GM19351 (cell line): ENCODE results near the gene DNM2.
"Not testable (repeated sequence)": the region's sequence is repeated elsewhere in the genome, so short reads cannot be mapped to it uniquely, and the experiment has no call there.

Source experiments
- ATAC-seq: cut with Tn5 transposase; IDR thresholded peaks from one replicate; pipeline ENCODE4 v1.9.1; 2021; ENCODE audit warnings: mild to moderate bottlenecking, moderate library complexity; ENCODE audit not compliant: unreplicated experiment

The DNM2 gene

DNA sequence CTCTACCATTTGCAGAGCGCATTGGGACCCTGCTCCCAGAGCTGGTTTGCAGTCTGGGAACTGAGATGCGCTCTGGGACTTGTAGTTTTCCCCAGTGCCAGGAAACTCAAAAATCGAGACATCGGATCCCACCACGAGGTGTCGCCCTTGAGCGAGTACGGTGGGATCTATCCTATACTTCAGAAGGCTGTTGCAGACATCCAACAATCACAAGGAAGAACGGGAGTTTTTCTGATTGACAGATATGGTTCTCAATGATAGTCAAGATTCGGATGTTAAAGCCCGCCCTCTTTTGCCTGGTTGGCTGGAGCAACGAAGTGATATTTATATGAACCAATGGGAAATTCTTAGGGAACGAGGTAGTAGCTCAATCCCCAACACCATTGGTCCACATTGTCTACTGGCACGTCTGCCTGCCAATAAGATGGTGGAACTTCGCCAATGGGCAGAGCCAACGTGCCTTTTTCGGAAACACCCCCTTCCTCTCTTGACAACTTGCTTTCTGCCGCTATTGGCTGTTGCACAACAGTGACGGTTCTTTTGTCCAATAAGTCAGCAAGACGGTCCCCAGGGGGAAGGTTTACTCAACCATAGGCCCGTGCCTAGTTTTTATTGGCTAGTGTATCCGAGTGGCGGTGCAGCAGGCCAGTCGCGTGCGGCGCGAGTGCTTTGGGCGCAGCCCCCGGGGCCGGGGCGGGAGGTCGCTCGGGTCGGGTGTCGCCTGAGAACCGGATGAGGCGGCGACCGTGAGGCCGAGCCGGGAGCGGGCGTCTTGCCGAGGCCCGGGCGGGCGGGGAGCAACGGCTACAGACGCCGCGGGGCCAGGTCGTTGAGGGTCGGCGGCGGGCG is at the start of gene DNM2:
DNM2 (plus strand) TSS at position 724 of the 849 bp plus-strand sequence. CDS start 164 bp downstream, outside the sequence.
- ATAC-seq: peak; percentile 85

DNA sequence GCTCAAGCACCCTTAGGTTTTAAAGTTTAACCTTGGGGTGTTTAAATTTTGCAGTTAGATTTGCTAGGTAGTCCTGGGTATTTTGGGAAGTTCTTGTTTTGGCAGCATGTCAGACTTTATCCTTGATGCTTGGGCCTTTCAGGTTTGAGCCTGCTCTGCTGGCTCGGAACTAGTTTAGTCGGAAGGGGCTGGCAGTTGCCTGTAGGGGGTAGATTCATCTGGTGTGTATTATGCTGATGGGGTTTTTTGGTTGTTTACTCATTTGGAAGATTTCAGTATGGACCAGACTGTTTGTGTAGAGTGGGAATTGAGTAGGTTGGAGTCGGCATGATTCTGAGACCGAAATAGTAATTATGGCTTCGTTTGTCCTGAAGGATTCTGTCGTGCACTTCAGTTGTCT is 48.6 kb upstream of the DNM2 start:
- no peak for ATAC-seq

DNA sequence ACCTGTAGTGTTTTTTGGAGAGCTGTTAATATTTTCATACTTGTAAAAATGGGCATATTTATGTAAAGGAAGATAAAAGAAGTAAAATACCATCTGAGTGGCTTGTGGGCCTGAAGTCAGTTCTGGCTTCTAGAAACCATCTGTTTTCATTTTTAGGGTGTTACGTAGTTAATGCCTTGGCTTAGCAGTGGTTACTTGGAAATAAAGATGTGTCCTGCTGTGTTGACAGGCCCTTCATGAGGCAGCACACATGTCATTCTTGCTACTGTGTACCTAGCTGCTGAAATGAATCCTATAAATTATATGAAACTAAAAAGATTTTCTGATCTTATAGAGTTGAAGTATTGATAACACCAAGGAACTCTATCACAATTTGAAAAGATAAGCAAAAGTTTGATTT is 47.7 kb upstream of the DNM2 start:
- ATAC-seq: no peak

DNA sequence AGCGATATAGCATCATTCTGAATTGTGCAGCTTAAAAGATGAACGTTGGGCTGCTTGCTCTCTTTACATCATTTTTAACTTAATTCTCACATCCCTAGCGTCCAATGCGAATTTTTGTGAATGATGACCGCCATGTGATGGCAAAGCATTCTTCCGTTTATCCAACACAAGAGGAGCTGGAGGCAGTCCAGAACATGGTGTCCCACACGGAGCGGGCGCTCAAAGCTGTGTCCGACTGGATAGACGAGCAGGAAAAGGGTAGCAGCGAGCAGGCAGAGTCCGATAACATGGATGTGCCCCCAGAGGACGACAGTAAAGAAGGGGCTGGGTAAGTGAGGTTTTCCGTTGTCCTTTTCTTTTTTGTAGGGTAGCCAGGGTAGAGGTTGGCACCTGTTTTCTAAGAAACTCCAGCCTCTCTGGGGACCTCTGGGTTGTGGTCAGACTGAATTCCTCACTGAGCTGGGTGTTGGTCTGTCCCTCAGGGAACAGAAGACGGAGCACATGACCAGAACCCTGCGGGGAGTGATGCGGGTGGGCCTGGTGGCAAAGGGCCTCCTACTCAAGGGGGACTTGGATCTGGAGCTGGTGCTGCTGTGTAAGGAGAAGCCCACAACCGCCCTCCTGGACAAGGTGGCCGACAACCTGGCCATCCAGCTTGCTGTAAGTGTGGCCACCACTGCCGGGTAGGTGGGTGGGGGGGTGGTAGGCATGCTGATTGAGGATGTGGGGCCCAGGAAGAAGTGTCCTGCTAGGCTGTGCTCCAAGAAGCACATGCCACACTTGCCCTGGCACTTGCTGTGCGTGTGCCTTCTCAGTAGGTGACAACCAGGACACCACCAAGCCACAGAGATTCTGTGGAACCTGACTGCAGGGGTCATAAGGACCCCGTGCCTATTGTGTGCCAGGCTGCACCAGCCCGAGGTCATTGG is 46.7 kb upstream of the DNM2 start:
- ATAC-seq: no peak

DNA sequence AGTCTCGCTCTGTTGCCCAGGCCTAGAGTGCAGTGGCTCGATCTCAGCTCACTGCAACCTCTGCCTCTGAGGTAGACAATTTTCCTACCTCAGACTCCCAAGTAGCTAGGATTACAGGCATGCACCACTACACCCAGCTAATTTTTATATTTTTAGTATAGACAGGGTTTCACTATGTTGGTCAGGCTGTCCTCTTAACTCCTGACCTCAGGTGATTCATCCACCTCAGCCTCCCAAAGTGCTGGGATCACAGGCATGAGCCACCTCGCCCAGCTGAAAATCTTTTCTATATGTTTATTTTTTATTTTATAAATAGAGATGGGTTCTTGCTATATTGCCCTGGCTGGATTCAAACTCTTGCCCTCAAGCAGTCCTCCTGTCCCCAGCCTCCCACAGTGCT is 46.0 kb upstream of the DNM2 start:
- not testable (repeated sequence) for ATAC-seq

DNA sequence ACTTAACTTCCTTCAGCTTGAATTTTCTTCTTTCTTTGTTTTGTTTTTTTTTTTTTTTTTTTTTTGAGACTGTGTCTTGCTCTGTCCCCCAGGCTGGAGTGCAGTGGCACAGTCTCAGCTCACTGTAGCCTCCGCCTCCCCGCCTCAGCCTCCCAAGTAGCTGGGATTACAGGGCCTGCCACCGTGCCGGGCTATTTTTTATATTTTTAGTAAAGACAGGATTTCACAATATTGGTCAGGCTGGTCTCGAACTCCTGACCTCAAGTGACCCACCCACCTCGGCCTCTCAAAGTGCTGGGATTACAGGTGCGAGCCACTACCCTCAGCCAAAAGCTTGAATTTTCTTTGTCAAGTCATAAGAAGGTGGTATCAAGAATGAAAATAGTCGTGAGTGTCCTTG is 42.7 kb upstream of the DNM2 start:
- not testable (repeated sequence) for ATAC-seq

DNA sequence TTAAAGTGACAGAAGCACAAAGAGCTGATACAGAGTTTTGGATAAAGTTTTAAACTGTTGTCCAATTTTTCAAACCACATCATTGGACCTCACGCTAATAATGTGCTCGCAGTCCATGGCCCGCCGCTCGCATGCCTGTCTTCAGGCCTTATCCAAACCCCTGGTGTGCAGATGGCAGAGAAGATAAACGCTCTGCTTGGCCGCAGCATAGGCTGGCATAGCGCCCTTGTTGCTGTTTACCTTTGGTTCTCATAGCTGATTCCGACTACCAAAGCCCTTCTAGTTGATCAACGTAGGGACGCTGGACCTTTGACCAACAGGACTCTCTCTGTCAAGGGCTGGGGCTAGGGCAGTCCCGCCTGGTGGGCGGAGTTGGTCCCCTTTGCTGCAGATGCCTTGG is 40.1 kb upstream of the DNM2 start:
- ATAC-seq: no peak

DNA sequence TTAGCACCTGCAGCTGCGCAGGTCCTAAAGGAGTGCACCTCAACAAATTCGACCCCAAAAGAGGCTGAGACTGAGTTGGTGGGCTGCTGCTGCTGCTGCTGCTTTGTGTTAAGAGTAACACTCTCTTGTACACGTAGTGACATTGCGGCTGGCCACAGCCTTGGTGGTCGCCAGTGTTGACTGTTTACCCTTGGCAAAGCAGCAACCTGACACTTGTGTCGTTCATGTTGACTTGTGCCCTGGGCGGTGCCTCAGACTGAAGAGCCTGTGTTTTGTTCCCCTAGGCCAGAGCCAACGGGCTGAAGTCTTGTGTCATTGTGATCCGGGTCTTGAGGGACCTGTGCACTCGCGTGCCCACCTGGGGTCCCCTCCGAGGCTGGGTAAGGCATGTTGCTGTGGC is 39.1 kb upstream of the DNM2 start:
- no peak for ATAC-seq

DNA sequence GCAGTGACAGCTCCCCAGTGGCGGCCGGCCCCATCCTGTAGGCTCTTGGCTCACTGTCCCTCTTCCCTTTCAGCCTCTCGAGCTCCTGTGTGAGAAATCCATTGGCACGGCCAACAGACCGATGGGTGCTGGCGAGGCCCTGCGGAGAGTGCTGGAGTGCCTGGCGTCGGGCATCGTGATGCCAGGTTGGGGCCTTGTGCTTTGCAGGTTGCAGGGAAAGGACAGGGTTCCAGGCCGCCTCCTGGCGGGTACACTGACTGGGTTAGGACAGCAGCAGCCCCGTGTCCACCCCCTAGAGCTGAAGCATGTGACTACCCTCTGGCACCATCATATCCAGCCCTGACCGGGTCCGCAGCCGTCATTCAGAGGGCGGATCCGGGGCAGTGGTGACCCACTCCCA is 38.1 kb upstream of the DNM2 start:
- no peak for ATAC-seq

DNA sequence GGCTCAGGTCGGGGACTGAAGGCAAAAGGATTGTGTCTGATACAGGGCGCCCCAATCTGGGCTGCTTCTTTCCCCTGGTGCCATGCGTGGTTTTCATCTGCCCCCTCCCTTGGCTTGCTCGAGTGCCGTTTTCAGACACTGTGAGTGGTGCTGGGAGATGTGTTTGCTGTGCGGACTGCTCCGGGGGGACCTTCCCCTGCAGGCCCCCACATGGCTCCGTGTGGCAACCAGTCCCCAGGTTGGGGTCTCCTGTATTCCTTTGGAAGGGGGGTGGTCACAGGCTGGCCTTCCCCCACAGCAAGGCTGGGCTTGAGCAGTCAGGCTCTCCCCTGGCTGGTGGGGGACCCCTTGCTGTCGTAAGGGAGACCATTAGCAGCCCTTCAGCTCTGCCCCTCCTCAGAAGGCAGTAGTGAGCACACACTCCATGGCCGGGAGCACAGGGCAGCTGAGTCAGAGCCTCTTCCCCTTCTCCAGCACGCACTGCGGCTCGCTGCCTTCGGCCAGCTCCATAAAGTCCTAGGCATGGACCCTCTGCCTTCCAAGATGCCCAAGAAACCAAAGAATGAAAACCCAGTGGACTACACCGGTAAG is 37.2 kb upstream of the DNM2 start:
- ATAC-seq: no peak

DNA sequence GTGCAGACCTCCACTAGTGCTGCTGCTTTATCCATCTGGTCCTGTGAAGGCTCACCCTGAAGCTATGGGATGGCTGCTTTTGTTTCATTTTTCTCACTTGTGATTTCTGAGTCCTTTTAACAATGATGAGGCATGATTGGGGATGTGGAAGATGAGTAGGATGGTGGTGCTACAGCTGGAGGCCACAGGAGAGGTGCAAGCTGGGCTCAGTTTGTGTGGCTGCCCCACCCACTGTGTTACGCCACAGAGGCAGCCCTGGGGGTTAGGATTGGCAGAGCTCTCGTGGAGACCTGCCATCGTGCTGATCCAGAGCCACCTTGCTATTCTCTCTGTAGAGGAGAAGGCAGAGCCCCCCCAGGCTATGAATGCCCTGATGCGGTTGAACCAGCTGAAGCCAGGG is 36.2 kb upstream of the DNM2 start:
- ATAC-seq: no peak

DNA sequence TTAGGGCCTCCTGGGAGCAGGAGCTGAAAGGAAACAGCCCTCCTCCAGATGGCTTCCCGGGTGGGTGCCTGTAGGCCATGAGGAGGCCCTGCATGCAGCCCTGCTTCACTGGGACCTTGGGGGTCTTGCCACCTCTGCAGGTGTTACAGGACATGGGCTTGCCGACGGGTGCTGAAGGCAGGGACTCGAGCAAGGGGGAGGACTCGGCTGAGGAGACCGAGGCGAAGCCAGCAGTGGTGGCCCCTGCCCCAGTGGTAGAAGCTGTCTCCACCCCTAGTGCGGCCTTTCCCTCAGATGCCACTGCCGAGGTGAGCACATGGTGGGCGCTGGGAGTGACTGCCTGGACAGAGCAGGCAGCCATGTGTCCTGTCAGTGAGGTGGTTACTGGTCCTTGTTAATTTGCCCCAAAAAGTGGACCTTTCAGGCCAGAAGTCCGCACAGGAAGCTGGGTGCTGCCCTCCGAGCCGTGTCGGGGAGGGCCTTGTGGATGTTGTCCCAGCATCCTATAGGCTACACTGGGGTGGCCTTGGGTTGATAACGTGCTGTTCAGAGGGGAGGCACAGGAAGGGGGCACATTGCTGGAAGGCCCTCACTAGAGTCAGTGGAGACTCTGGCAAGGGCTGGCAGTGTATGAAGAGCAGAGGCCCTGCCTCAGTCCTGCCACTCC is 35.3 kb upstream of the DNM2 start:
- ATAC-seq: no peak

DNA sequence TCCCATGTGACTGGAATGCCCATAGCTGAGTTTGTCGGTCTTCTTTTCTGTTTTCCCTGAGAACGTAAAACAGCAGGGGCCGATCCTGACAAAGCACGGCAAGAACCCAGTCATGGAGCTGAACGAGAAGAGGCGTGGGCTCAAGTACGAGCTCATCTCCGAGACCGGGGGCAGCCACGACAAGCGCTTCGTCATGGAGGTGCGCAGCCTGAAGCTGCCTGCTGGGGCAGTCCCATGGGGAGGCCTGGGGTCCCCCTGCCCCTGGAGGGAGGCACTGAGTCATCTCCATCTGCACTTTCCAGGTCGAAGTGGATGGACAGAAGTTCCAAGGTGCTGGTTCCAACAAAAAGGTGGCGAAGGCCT is 34.8 kb upstream of the DNM2 start:
- no peak for ATAC-seq

DNA sequence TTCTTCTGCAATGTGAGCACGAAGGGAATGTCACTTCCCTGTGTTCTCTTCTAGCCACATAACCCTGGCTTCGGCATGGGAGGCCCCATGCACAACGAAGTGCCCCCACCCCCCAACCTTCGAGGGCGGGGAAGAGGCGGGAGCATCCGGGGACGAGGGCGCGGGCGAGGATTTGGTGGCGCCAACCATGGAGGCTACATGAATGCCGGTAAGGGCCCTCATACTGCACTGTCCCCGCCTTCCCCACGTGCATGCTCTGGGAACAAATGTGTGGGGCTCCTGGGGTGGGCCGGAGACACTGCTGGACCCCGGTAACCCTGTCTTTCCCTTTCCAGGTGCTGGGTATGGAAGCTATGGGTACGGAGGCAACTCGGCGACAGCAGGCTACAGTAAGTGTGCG is 34.3 kb upstream of the DNM2 start:
- ATAC-seq: no peak

DNA sequence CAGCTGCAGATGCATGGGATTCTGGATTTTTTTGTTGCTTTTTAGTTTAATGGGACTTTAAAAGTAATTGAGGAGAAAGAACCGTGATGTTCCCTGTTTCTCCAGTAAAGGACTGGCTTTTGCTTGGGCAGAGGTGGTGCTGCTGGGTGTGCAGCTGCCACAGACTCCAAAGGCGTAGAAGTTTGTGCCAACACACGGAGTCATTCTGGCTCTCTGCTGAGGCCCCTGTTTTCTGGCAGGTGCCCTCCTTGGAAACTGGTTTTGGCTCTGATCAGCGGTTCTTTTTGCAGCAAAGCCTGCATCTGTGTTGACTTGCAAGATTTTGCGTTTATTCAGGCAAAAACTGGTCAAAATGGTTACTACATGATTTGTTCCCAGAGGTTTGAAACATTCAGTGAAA is 32.7 kb upstream of the DNM2 start:
- no peak for ATAC-seq

DNA sequence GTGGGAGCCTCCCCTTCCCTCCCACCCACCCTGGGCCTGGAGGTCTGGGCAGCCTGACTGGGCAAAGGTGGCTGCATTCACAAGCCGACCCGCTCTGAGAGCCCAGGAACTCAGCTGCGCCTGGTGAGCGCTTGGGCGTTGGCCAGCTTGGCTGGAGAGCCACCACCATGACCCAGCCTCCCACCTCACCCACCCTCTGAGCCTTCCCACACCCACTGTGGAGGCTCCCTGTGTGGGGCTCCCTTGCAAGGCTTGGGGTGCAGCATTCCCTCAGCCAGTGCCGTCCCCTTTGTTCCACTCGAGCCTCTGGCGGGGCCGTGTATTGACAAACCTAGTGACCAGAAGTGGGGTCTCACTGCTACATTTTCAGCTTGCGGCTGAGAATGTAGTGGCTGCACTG is 31.7 kb upstream of the DNM2 start:
- ATAC-seq: no peak

DNA sequence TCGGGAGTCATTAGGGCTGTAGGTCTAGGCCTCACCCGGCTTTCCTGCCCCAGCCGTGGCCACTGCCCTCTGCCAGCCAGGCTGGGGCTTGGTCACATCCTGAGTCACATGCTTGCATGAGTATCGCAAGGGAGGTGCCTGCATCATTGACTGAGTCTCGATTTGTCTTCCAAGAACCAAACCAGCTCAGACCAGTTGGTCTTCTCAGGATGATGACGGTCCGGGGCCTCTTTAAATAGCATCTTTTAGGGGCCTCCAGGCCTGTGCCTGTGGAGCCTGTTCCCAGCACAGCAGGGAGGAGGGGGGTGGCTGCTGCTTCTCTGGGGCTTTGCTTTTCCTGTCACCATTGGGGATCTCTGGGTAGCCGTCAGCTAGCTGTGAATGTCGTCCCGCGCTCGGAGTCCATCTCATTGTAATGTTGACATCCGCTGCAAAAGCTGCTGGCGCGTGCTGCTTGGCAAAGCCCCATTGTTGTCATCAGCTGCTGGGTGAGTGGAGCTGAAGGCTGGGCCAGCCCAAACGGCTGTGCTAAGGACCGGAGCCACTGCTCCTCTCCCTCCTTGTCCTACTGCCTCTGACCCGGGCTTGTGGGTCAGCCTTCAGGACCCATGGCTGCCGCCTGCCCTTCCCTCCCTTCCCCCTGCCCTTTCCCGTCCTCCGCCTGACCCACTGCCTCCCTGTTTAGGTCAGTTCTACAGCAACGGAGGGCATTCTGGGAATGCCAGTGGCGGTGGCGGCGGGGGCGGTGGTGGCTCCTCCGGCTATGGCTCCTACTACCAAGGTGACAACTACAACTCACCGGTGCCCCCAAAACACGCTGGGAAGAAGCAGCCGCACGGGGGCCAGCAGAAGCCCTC is 31.0 kb upstream of the DNM2 start:
- ATAC-seq: no peak

DNA sequence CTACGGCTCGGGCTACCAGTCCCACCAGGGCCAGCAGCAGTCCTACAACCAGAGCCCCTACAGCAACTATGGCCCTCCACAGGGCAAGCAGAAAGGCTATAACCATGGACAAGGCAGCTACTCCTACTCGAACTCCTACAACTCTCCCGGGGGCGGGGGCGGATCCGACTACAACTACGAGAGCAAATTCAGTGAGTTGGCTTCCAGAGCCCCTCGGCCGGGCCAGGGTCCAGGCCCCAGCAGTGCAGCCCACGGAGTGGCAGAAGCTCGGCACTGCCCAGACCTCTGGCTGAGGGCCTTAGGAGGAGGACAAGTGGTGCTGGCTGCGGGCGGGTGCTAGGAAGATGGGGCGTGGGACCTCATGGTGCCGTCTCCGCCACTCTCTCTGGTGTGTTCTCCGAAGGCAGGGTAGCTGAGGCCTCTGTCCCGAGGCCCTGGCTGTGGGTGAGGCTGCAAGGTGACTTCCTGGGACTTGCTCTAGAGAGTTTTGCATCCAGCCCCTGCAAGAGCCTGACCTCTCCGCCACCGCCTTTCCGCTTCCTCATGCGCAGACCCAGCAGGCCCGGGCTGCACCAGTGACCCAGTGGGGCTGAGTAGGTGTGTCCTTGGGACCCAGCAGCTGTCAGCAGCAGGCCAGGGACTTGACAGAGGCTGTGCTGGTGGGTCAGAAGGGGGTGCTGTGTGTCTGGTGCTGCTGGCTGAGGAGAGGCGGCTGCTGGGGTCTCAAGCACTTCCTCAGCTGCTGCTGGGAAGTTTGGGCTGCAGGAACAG is 30.2 kb upstream of the DNM2 start:
- ATAC-seq: no peak

DNA sequence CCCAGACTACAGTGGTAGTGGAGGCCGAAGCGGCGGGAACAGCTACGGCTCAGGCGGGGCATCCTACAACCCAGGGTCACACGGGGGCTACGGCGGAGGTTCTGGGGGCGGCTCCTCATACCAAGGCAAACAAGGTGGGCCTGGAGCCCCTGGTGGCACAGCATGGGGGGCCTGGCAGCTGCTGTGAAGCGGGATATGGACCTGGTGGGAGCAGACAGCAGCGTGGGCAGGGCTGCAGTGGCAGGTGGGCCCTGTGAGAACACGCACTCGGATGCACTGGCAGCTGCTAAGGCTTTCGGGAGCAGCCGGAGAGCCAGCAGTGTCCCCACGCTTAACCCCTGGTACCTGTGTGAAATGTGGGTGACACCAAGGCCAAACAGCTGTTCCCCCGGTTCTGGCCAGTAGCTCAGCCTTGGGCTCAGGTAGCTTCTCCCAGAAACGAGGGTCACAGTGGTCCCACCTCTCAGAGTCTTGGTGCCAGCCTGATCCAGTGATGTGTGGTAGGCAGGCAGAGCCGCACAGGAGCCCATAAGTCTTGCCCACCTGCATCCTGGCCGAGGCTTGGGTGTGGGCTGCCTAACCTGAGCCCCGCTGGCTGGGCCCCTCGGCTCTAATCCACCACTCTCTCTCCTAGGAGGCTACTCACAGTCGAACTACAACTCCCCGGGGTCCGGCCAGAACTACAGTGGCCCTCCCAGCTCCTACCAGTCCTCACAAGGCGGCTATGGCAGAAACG is 29.2 kb upstream of the DNM2 start:
- ATAC-seq: no peak
